HepG2 (cell line): ENCODE data around the gene RNASE12. TPM values are rescaled to one million over a fixed set of nuclear protein-coding genes. Genes with fewer than 3 reads are reported as not detected.

Experiments
- ARID5B ChIP-seq: IDR thresholded peaks from 2 replicates; pipeline ENCODE4 v1.4.0; 2020; ENCODE audit warnings: mild to moderate bottlenecking, missing genetic modification reagents
- BCL6 ChIP-seq: IDR thresholded peaks from 2 replicates; pipeline ENCODE4 v1.6.1; 2016; ENCODE audit warnings: missing genetic modification reagents, missing compliant biosample characterization
- DR1 ChIP-seq: sonication (generic); formaldehyde crosslinking; IDR thresholded peaks from 2 replicates; pipeline ENCODE4 v1.8.0; 2021; ENCODE audit warnings: mild to moderate bottlenecking, missing genetic modification reagents, inconsistent platforms
- DRAP1 ChIP-seq: IDR thresholded peaks from 2 replicates; pipeline ENCODE4 v1.6.1; 2016; ENCODE audit warnings: missing genetic modification reagents, missing compliant biosample characterization
- ELF3 ChIP-seq: IDR thresholded peaks from 2 replicates; pipeline ENCODE4 v1.6.1; 2016; ENCODE audit warnings: missing genetic modification reagents, missing compliant biosample characterization
- HDAC2 ChIP-seq: sonication (generic); formaldehyde crosslinking; IDR thresholded peaks from 2 replicates; pipeline ENCODE4 v1.4.0; 2020; ENCODE audit warnings: missing genetic modification reagents
- MED1 ChIP-seq: sonication (generic); formaldehyde crosslinking; IDR thresholded peaks from 2 replicates; pipeline ENCODE4 v1.4.0; 2020; ENCODE audit warnings: missing genetic modification reagents
- MED13 ChIP-seq: sonication (generic); formaldehyde crosslinking; IDR thresholded peaks from 2 replicates; pipeline ENCODE4 v1.5.0; 2020; ENCODE audit warnings: missing genetic modification reagents
- NFKB2 ChIP-seq: sonication (generic); formaldehyde crosslinking; IDR thresholded peaks from 2 replicates; pipeline ENCODE4 v1.4.0; 2020; ENCODE audit warnings: missing genetic modification reagents, borderline replicate concordance
- PPARG ChIP-seq: conservative IDR thresholded peaks from 2 replicates; pipeline ENCODE4 v1.6.1; 2016; ENCODE audit warnings: missing biosample characterization, missing genetic modification reagents
- RARA ChIP-seq: IDR thresholded peaks from 2 replicates; pipeline ENCODE4 v1.6.1; 2016; ENCODE audit warnings: missing genetic modification reagents, missing compliant biosample characterization
- REXO4 ChIP-seq: sonication (generic); formaldehyde crosslinking; IDR thresholded peaks from 2 replicates; pipeline ENCODE4 v1.8.0; 2022; ENCODE audit warnings: missing genetic modification reagents, mild to moderate bottlenecking, borderline replicate concordance
- RFXAP ChIP-seq: sonication (generic); formaldehyde crosslinking; IDR thresholded peaks from 2 replicates; pipeline ENCODE4 v1.4.0; 2020; ENCODE audit warnings: missing genetic modification reagents, borderline replicate concordance
- RXRA ChIP-seq: sonication (generic); formaldehyde crosslinking; IDR thresholded peaks from 2 replicates; pipeline ENCODE4 v1.5.1; 2020; ENCODE audit warnings: missing genetic modification reagents
- SMAD1 ChIP-seq: sonication (generic); formaldehyde crosslinking; IDR thresholded peaks from 2 replicates; pipeline ENCODE4 v1.4.0; 2020; ENCODE audit warnings: missing genetic modification reagents, low read depth, mild to moderate bottlenecking, borderline replicate concordance
- SOX13 ChIP-seq, 3 experiments: fragments of 450-650 bp in 1 of 3; sonication (generic) in 1 of 3; formaldehyde crosslinking in 1 of 3; IDR thresholded peaks in 2 of 3; conservative IDR thresholded peaks in 1 of 3; 2 replicates each; pipeline versions ENCODE4 v1.5.0 to v1.6.1; 2016 to 2020; ENCODE audit warnings: antibody characterized with exemption in 1 of 3, mild to moderate bottlenecking in 1 of 3, missing compliant biosample characterization in 1 of 3, missing genetic modification reagents in 1 of 3, moderate library complexity in 1 of 3
- SOX5 ChIP-seq: IDR thresholded peaks from 2 replicates; pipeline ENCODE4 v1.6.1; 2016; ENCODE audit warnings: borderline replicate concordance
- SP5 ChIP-seq: IDR thresholded peaks from 2 replicates; pipeline ENCODE4 v1.6.1; 2016; ENCODE audit warnings: low read depth, borderline replicate concordance
- ZBTB7B ChIP-seq: sonication (generic); formaldehyde crosslinking; IDR thresholded peaks from 2 replicates; pipeline ENCODE4 v1.4.0; 2020; ENCODE audit warnings: missing genetic modification reagents
- ZFX ChIP-seq: sonication (generic); formaldehyde crosslinking; IDR thresholded peaks from 2 replicates; pipeline ENCODE4 v1.4.0; 2020; ENCODE audit warnings: mild to moderate bottlenecking, low read depth, missing genetic modification reagents, moderate library complexity
- ZNF562 ChIP-seq: sonication (generic); formaldehyde crosslinking; IDR thresholded peaks from 2 replicates; pipeline ENCODE4 v1.8.0; 2022; ENCODE audit warnings: missing genetic modification reagents, borderline replicate concordance
- ZNF83 ChIP-seq: sonication (generic); formaldehyde crosslinking; IDR thresholded peaks from 2 replicates; pipeline ENCODE4 v1.4.0; 2020; ENCODE audit warnings: missing genetic modification reagents, mild to moderate bottlenecking, borderline replicate concordance
- polyA plus RNA-seq, 8 experiments: library from polyadenylated mRNA; depleted of rRNA in 3 of 8; stranded (reverse) in 7 of 8; unstranded in 1 of 8; fragments of >200 nt; fragmentation: Illumina TruSeq in 4 of 8; extraction: Trizol in 4 of 8; gene quantifications; 2 replicates each; pipeline versions ENCODE4 v1.2.1 to v1.2.3, GENCODE V29; 2011 to 2016; ENCODE audit warnings: low read depth in 4 of 8, missing spikeins in 1 of 8, mixed read lengths in 1 of 8; ENCODE audit not compliant: insufficient read depth in 1 of 8
- total RNA-seq, 5 experiments: library from RNA; depleted of rRNA; stranded (reverse); fragments of >200 nt; fragmentation: Illumina TruSeq; extraction: Trizol; gene quantifications; 2 replicates each; pipeline ENCODE4 v1.2.3, GENCODE V29; 2016; ENCODE audit warnings: low read depth in 1 of 5
- TF ChIP-seq, protein P1 (sequence below): sonication (generic); formaldehyde crosslinking; IDR thresholded peaks from 2 replicates; pipeline ENCODE4 v1.5.0; 2020; ENCODE audit warnings: mild to moderate bottlenecking, low read depth, missing genetic modification reagents, borderline replicate concordance
- TF ChIP-seq, protein P2 (sequence below), 2 experiments: fragments of 450-650 bp in 1 of 2; sonication (generic) in 1 of 2; formaldehyde crosslinking; IDR thresholded peaks; 2 replicates each; pipeline versions ENCODE4 v1.5.0 to v1.8.0; 2020 to 2022; ENCODE audit warnings: mild to moderate bottlenecking in 1 of 2, missing genetic modification reagents in 1 of 2
- TF ChIP-seq, protein P3 (sequence below): sonication (generic); formaldehyde crosslinking; IDR thresholded peaks from 2 replicates; pipeline ENCODE4 v1.4.0; 2020; ENCODE audit warnings: missing genetic modification reagents, mild to moderate bottlenecking, borderline replicate concordance

Gene RNASE12
- total and polyA plus RNA-seq, 2 of the 13 experiments (the other 11 are each of a cell fraction or from before 2014, with no cell fraction given) = not detected

- TF ChIP-seq DRAP1 (CRISPR knock-in tag) = no peak
- TF ChIP-seq DR1 (CRISPR knock-in tag) = no peak
- TF ChIP-seq HDAC2 (CRISPR knock-in tag) = peak; percentile 60
- 0 out of 2 replicates have a peak, but pooled peaks have one; percentile 12 for TF ChIP-seq SOX13 (IDR thresholded peaks at IDR 0.05)
- no peak; a peak in 1 of 4 replicates for TF ChIP-seq SOX13 (CRISPR knock-in tag; conservative IDR thresholded peaks at IDR 0.05 in 1 of 2, IDR thresholded peaks at IDR 0.05 in 1 of 2)
- peak; percentile 53; the same call in 1 of the 2 replicates for TF ChIP-seq MED1 (CRISPR knock-in tag)
- TF ChIP-seq, protein P1, sequence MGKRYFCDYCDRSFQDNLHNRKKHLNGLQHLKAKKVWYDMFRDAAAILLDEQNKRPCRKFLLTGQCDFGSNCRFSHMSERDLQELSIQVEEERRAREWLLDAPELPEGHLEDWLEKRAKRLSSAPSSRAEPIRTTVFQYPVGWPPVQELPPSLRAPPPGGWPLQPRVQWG (CRISPR knock-in tag) = no peak
- TF ChIP-seq ZNF83 = no peak
- no peak for TF ChIP-seq ZNF562 (CRISPR knock-in tag)
- no peak for TF ChIP-seq NFKB2 (CRISPR knock-in tag)
- TF ChIP-seq RXRA = peak; percentile 43; the same call in 1 of the 2 replicates
- peak; percentile 66; the same call in 1 of the 2 replicates for TF ChIP-seq ZBTB7B (CRISPR knock-in tag)
- TF ChIP-seq ELF3 = 0 out of 2 replicates have a peak, but pooled peaks have one; percentile 44
- TF ChIP-seq PPARG (CRISPR knock-in tag) = peak; percentile 91
- TF ChIP-seq RARA (CRISPR knock-in tag) = peak; percentile 81; the same call in 1 of the 2 replicates
- TF ChIP-seq SOX5 (CRISPR knock-in tag) = no peak
- no peak for TF ChIP-seq MED13 (CRISPR knock-in tag)
- TF ChIP-seq SMAD1 (CRISPR knock-in tag) = no peak
- peak; percentile 62; the same call in 1 of the 2 replicates for TF ChIP-seq ARID5B
- TF ChIP-seq RFXAP (CRISPR knock-in tag) = no peak
- TF ChIP-seq, protein P2, sequence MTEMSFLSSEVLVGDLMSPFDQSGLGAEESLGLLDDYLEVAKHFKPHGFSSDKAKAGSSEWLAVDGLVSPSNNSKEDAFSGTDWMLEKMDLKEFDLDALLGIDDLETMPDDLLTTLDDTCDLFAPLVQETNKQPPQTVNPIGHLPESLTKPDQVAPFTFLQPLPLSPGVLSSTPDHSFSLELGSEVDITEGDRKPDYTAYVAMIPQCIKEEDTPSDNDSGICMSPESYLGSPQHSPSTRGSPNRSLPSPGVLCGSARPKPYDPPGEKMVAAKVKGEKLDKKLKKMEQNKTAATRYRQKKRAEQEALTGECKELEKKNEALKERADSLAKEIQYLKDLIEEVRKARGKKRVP (CRISPR knock-in tag; IDR thresholded peaks at IDR 0.05) = no peak
- peak; percentile 54 for TF ChIP-seq BCL6 (CRISPR knock-in tag)
- no peak for TF ChIP-seq REXO4 (CRISPR knock-in tag)
- TF ChIP-seq, protein P3, sequence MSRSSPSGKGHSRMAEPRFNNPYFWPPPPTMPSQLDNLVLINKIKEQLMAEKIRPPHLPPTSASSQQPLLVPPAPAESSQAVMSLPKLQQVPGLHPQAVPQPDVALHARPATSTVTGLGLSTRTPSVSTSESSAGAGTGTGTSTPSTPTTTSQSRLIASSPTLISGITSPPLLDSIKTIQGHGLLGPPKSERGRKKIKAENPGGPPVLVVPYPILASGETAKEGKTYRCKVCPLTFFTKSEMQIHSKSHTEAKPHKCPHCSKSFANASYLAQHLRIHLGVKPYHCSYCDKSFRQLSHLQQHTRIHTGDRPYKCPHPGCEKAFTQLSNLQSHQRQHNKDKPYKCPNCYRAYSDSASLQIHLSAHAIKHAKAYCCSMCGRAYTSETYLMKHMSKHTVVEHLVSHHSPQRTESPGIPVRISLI (CRISPR knock-in tag) = no peak
- TF ChIP-seq ZFX = peak; percentile 40; the same call in 1 of the 2 replicates
- TF ChIP-seq SP5 (CRISPR knock-in tag) = 0 out of 2 replicates have a peak, but pooled peaks have one; percentile 24
Observed at GRCh38 chr14:20615996-20616395, 24.8 kb upstream of the RNASE12 start (continued).
